ENCODE results near the gene IDUA. TPM values are rescaled to one million over a fixed set of nuclear protein-coding genes. Genes with fewer than 3 reads are reported as not detected.

Gene IDUA
- total and polyA plus RNA-seq, 2 of the 4 experiments (the other 2 are of a cell fraction), result 0.72 to 12.5 TPM

DNA sequence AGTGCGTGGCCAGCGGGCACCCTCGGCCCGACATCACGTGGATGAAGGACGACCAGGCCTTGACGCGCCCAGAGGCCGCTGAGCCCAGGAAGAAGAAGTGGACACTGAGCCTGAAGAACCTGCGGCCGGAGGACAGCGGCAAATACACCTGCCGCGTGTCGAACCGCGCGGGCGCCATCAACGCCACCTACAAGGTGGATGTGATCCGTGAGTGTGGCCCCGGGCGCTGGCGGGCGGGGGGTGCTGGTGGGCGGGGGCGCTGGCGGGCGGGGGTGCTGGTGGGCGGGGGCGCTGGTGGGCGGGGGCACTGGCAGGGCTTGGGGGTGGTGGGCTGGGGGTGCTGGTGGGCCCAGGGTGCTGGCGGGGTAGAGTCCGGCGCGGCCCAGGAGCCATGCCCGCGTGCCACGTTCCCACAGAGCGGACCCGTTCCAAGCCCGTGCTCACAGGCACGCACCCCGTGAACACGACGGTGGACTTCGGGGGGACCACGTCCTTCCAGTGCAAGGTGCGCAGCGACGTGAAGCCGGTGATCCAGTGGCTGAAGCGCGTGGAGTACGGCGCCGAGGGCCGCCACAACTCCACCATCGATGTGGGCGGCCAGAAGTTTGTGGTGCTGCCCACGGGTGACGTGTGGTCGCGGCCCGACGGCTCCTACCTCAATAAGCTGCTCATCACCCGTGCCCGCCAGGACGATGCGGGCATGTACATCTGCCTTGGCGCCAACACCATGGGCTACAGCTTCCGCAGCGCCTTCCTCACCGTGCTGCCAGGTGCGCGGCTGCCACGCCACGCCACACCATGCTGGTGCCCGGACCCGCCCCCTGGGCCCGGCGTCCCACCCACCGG, 37.3 kb downstream of the IDUA start:
- Histone ChIP-seq H3K4me2 (ENCODE audit: low read depth, low read length) (no peak overlapping the region), H3K27ac (ENCODE audit: insufficient read depth, low read length) (no peak overlapping the region), H3K9me3 (ENCODE audit: control insufficient read depth, insufficient read depth, low read length) (no peaks in the 10 kb centered on the region), H2BK120ac (ENCODE audit: low read depth, low read length) (no peak overlapping the region), H4K91ac (ENCODE audit: insufficient read depth, low read depth, low read length) (no peak overlapping the region), H4K5ac (ENCODE audit: low read depth, low read length) (no peak overlapping the region), H4K8ac (ENCODE audit: low read depth in 2 of 2, low read length in 2 of 2) (no peak overlapping the region), H4K20me1 (ENCODE audit: insufficient read depth, low read length) (peaks cover 13% of the 10 kb centered on the region), H3K36me3 (ENCODE audit: control insufficient read depth, insufficient read depth, low read length) (peaks cover 23% of the 10 kb centered on the region), H3K4me1 (ENCODE audit: control insufficient read depth, insufficient read depth, low read length) (peaks cover 4% of the 10 kb centered on the region; the same call in 1 of the 2 replicates), H2AK9ac (replicated peaks; ENCODE audit: low read depth, low read length, poor library complexity) (no peak overlapping the region), H3K56ac (ENCODE audit: extremely low read depth, insufficient read depth, low read length) (no peak overlapping the region), H3K23ac (ENCODE audit: low read depth, low read length) (no peak overlapping the region), H3K9ac (ENCODE audit: low read depth, low read length) (no peak overlapping the region), H2AFZ (replicated peaks; ENCODE audit: low read length, poor library complexity) (no peak overlapping the region), H2BK15ac (ENCODE audit: low read depth, low read length) (no peak overlapping the region), H3K27me3 (ENCODE audit: control insufficient read depth, insufficient read depth, low read length) (no peaks in the 10 kb centered on the region), H2AK5ac (ENCODE audit: low read depth, low read length) (no peak overlapping the region), H3K14ac (replicated peaks; ENCODE audit: low read depth, low read length) (no peak overlapping the region), H3K79me1 (ENCODE audit: low read depth in 1 of 2, low read length in 2 of 2) (no peaks in the 10 kb centered on the region; a peak in 1 of 4 replicates), H3K18ac (ENCODE audit: low read depth, low read length) (no peak overlapping the region), H3K4ac (ENCODE audit: low read depth, low read length) (no peak overlapping the region), H2BK20ac (ENCODE audit: low read depth, low read length) (no peak overlapping the region), H3K9me1 (ENCODE audit: insufficient read depth, low read length) (peaks cover 11% of the 10 kb centered on the region), H3K4me3 (ENCODE audit: insufficient read depth, low read depth, low read length) (no peak overlapping the region), H2BK5ac (ENCODE audit: low read depth, low read length, poor library complexity, severe bottlenecking) (no peak overlapping the region)
- BruUV-seq (replicated peaks), result no TSS peak
- POLR2A ChIA-PET (ENCODE audit: unreplicated experiment), result no interaction called here
- dilution Hi-C loops (cut with HindIII; ENCODE audit: low sequenced_read_pairs, unreplicated experiment), result no loop called here
- 97% methylated on average over 48 of the region's 83 CpGs; no CpG with 5 or more reads in 1 of the 2 experiments for WGBS, 2 experiments (ENCODE audit: extremely low coverage in 2 of 2, insufficient read length in 1 of 2)
- TF ChIP-seq BHLHE40 (IDR thresholded peaks at IDR 0.05; ENCODE audit: low read depth, low read length) (no peak), POLR2A (IDR thresholded peaks at IDR 0.05; ENCODE audit: low read depth, low read length) (no peak)
- ATAC-seq (ENCODE audit: low read depth) (no peak), DNase-seq (no peak)
- CTCF ChIA-PET, result no interaction called here
- intact Hi-C loops (cut with micrococcal nuclease), result no loop called here
- in situ Hi-C loops (cut with MboI; ENCODE audit: low sequenced_read_pairs), result no loop called here
